Fibroblast of lung (primary cell): Measurements from ENCODE around the gene CLPSL2. TPM values are rescaled to one million over a fixed set of nuclear protein-coding genes. Genes with fewer than 3 reads are reported as not detected.

Experiments used
- DNase-seq, 2 donors: peaks; one replicate each; pipeline versions ENCODE4 v3.0.0 to v3.0.0-alpha.2; 2010; ENCODE audit warnings: low read depth in 2 of 2
- H2AFZ ChIP-seq: 2 replicates; pipeline ENCODE4 v1.5.1; 2012; ENCODE audit warnings: low read length, control low read depth, inconsistent platforms
- H3K27ac ChIP-seq: 2 replicates; pipeline ENCODE4 v1.5.1; 2011; ENCODE audit warnings: low read length, control low read depth; ENCODE audit not compliant: insufficient read depth
- H3K27me3 ChIP-seq: 2 replicates; pipeline ENCODE4 v1.5.1; 2011; ENCODE audit warnings: mild to moderate bottlenecking, low read length; ENCODE audit not compliant: control insufficient read depth, insufficient read depth
- H3K36me3 ChIP-seq: 2 replicates; pipeline ENCODE4 v1.5.1; 2011; ENCODE audit warnings: low read length; ENCODE audit not compliant: control insufficient read depth, insufficient read depth
- H3K4me1 ChIP-seq: 2 replicates; pipeline ENCODE4 v1.5.1; 2011; ENCODE audit warnings: low read length; ENCODE audit not compliant: control insufficient read depth, insufficient read depth; ENCODE audit errors: extremely low read depth
- H3K4me2 ChIP-seq: 2 replicates; pipeline ENCODE4 v1.5.1; 2011; ENCODE audit warnings: low read length, control low read depth; ENCODE audit not compliant: insufficient read depth; ENCODE audit errors: extremely low read depth
- H3K4me3 ChIP-seq, 4 experiments: fragments of 200-600 bp in 1 of 4; sonication (generic) in 1 of 4; replicated peaks in 1 of 4; 2 replicates each; pipeline ENCODE4 v1.5.1; 2011 to 2016; ENCODE audit warnings: low read length in 4 of 4, low read depth in 3 of 4, mild to moderate bottlenecking in 3 of 4, control low read depth in 2 of 4, inconsistent platforms in 1 of 4, mixed read lengths in 1 of 4; ENCODE audit not compliant: insufficient read depth in 1 of 4; ENCODE audit errors: control extremely low read depth in 1 of 4
- H3K79me2 ChIP-seq: 2 replicates; pipeline ENCODE4 v1.5.1; 2012; ENCODE audit warnings: mild to moderate bottlenecking, low read length, inconsistent platforms; ENCODE audit not compliant: control insufficient read depth, insufficient read depth
- H3K9ac ChIP-seq: 2 replicates; pipeline ENCODE4 v1.5.1; 2011; ENCODE audit warnings: mild to moderate bottlenecking, low read length, control low read depth; ENCODE audit not compliant: insufficient read depth
- H3K9me3 ChIP-seq: 2 replicates; pipeline ENCODE4 v1.5.1; 2012; ENCODE audit warnings: low read depth, low read length; ENCODE audit not compliant: control insufficient read depth, insufficient read depth
- H4K20me1 ChIP-seq: 2 replicates; pipeline ENCODE4 v1.5.1; 2011; ENCODE audit warnings: low read length; ENCODE audit not compliant: control insufficient read depth, insufficient read depth; ENCODE audit errors: extremely low read depth
- CTCF ChIP-seq, 2 donors: IDR thresholded peaks in 1 of 2; conservative IDR thresholded peaks in 1 of 2; 1 replicate in 1 of 2; 2 replicates in 1 of 2; pipeline ENCODE4 v1.5.1; 2011 to 2012; ENCODE audit warnings: low read length in 2 of 2, control low read depth in 1 of 2, inconsistent platforms in 1 of 2, low read depth in 1 of 2, mild to moderate bottlenecking in 1 of 2
- EZH2 ChIP-seq: IDR thresholded peaks from 2 replicates; pipeline ENCODE4 v1.5.1; 2012; ENCODE audit warnings: low read length, control low read depth, mild to moderate bottlenecking; ENCODE audit errors: missing control alignments
- polyA plus RNA-seq, 2 donors: library from polyadenylated mRNA; depleted of rRNA in 1 of 2; stranded (reverse) in 1 of 2; unstranded in 1 of 2; fragments of >200 nt; gene quantifications; 2 replicates each; pipeline ENCODE4 v1.2.1, GENCODE V29; 2011 to 2012; ENCODE audit warnings: missing spikeins in 1 of 2
- total RNA-seq: library from RNA; depleted of rRNA; stranded (reverse); fragments of >200 nt; gene quantifications from 2 replicates; pipeline ENCODE4 v1.2.1, GENCODE V29; 2014

Gene CLPSL2
- total and polyA plus RNA-seq, 2 donors (not counting 1 experiment from before 2014, with no cell fraction given) = not detected

- Histone ChIP-seq H3K27ac (no peak overlapping the region), H3K4me2 (no peak overlapping the region), H3K36me3 (no peaks in the 10 kb centered on the region), H3K27me3 (no peaks in the 10 kb centered on the region), H3K4me3 (no peak overlapping the region), H3K9me3 (no peaks in the 10 kb centered on the region), H4K20me1 (no peaks in the 10 kb centered on the region), H3K4me1 (no peaks in the 10 kb centered on the region), H3K79me2 (no peaks in the 10 kb centered on the region), H2AFZ (no peak overlapping the region), H3K9ac (no peak overlapping the region)
- TF ChIP-seq EZH2 (no peak), CTCF (conservative IDR thresholded peaks at IDR 0.05 in 1 of 2, IDR thresholded peaks at IDR 0.05 in 1 of 2; ENCODE audit: low read depth in 1 of 2, low read length in 2 of 2) (no peak)
- DNase-seq = no peak
Observed at GRCh38 chr6:35755278-35755924, 21.0 kb upstream of the CLPSL2 start.

DNA sequence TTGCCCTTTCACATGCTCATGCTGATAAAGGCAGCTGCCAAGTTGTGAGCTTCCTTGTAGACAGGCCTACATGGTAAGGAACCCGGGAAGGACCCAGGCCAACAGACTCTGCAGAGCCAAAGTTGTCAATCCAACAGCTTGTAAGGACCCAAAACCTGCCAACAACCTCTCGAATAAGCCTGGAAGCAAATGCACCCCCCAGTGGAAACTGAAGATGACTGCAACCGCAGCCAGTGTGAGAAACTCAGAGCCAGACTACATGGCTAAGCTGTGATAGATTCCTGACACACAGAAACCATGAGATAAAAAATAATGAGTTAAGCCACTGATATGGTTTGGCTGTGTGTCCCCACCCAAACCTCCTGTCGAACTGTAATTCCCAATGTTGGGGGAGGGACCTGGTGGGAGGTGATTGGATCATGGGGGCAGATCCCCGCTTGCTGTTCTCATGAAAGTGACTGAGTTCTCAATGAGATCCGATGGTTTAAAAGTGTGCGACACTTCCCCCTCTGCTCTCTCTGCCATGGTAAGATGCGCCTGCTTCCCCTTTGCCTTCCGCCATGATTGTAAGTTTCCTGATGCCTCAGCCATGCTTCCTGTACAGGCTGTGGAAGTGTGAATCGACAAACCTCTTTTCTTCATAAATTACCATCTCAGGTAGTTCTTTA is 18.8 kb upstream of the CLPSL2 start:
- H3K9ac ChIP-seq = no peak overlapping the region
- no peak overlapping the region for H3K4me2 ChIP-seq
- H3K36me3 ChIP-seq = no peaks in the 10 kb centered on the region
- H4K20me1 ChIP-seq = no peaks in the 10 kb centered on the region
- H3K9me3 ChIP-seq = no peaks in the 10 kb centered on the region
- no peak overlapping the region for H3K27ac ChIP-seq
- no peak overlapping the region for H3K4me3 ChIP-seq
- peak; percentile 12 to 46 for DNase-seq
- no peaks in the 10 kb centered on the region for H3K27me3 ChIP-seq
- no peak overlapping the region for H2AFZ ChIP-seq
- TF ChIP-seq CTCF (conservative IDR thresholded peaks at IDR 0.05 in 1 of 2, IDR thresholded peaks at IDR 0.05 in 1 of 2; ENCODE audit: low read depth in 1 of 2, low read length in 2 of 2) (peak; percentile 31 to 54), EZH2 (no peak)
- H3K79me2 ChIP-seq = no peaks in the 10 kb centered on the region
- H3K4me1 ChIP-seq = no peaks in the 10 kb centered on the region

DNA sequence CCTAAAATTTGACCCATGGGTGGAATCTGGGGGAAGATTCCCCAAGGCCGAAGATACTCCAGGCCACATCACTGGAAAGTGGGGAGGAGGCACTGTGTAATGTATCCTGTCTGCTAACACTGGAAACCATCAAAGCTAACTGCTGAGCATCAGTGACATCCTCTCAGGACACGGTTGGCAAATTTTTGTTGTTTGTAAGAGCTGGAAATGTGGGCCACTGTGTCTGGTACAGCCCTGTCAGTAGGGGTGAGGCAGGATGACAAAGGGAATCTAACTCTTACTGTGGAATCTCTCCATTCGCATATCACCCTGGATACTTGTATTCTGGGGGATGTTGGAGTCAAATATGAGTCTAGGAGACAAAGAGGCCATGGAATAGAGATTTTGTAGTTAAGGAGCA is 17.0 kb upstream of the CLPSL2 start:
- no peaks in the 10 kb centered on the region for H3K36me3 ChIP-seq
- no peaks in the 10 kb centered on the region for H3K9me3 ChIP-seq
- no peaks in the 10 kb centered on the region for H4K20me1 ChIP-seq
- H3K4me1 ChIP-seq = no peaks in the 10 kb centered on the region
- H2AFZ ChIP-seq = no peak overlapping the region
- no peak overlapping the region for H3K27ac ChIP-seq
- DNase-seq = no peak
- no peak overlapping the region for H3K9ac ChIP-seq
- peaks cover 11% of the 10 kb centered on the region for H3K27me3 ChIP-seq
- no peak overlapping the region for H3K4me2 ChIP-seq
- no peaks in the 10 kb centered on the region for H3K79me2 ChIP-seq
- no peak overlapping the region for H3K4me3 ChIP-seq
- TF ChIP-seq EZH2 (no peak), CTCF (conservative IDR thresholded peaks at IDR 0.05 in 1 of 2, IDR thresholded peaks at IDR 0.05 in 1 of 2; ENCODE audit: low read depth in 1 of 2, low read length in 2 of 2) (no peak)
